Measurements from ENCODE around the gene ALKBH3.

ALKBH3 gene

GRCh38 chr11:43908191-43908590 is 27.6 kb downstream of the ALKBH3 start:
- Histone ChIP-seq H3K27ac (replicated peaks) (no peak overlapping the region), H3K4me3 (replicated peaks; ENCODE audit: insufficient read depth, low read length) (no peak overlapping the region), H3K27me3 (ENCODE audit: insufficient read depth, poor library complexity, severe bottlenecking) (no peaks in the 10 kb centered on the region)
- TF ChIP-seq SPI1 (IDR thresholded peaks at IDR 0.05; ENCODE audit: borderline replicate concordance, low read depth) (no peak), POLR2AphosphoS5 (IDR thresholded peaks at IDR 0.05; ENCODE audit: low read depth) (no peak), GABPA (IDR thresholded peaks at IDR 0.05; ENCODE audit: low read depth) (no peak)
- TF ChIP-seq, protein P1, sequence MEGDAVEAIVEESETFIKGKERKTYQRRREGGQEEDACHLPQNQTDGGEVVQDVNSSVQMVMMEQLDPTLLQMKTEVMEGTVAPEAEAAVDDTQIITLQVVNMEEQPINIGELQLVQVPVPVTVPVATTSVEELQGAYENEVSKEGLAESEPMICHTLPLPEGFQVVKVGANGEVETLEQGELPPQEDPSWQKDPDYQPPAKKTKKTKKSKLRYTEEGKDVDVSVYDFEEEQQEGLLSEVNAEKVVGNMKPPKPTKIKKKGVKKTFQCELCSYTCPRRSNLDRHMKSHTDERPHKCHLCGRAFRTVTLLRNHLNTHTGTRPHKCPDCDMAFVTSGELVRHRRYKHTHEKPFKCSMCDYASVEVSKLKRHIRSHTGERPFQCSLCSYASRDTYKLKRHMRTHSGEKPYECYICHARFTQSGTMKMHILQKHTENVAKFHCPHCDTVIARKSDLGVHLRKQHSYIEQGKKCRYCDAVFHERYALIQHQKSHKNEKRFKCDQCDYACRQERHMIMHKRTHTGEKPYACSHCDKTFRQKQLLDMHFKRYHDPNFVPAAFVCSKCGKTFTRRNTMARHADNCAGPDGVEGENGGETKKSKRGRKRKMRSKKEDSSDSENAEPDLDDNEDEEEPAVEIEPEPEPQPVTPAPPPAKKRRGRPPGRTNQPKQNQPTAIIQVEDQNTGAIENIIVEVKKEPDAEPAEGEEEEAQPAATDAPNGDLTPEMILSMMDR (IDR thresholded peaks at IDR 0.05; ENCODE audit: insufficient read depth, low read length) = no peak
- TF ChIP-seq, protein P2, sequence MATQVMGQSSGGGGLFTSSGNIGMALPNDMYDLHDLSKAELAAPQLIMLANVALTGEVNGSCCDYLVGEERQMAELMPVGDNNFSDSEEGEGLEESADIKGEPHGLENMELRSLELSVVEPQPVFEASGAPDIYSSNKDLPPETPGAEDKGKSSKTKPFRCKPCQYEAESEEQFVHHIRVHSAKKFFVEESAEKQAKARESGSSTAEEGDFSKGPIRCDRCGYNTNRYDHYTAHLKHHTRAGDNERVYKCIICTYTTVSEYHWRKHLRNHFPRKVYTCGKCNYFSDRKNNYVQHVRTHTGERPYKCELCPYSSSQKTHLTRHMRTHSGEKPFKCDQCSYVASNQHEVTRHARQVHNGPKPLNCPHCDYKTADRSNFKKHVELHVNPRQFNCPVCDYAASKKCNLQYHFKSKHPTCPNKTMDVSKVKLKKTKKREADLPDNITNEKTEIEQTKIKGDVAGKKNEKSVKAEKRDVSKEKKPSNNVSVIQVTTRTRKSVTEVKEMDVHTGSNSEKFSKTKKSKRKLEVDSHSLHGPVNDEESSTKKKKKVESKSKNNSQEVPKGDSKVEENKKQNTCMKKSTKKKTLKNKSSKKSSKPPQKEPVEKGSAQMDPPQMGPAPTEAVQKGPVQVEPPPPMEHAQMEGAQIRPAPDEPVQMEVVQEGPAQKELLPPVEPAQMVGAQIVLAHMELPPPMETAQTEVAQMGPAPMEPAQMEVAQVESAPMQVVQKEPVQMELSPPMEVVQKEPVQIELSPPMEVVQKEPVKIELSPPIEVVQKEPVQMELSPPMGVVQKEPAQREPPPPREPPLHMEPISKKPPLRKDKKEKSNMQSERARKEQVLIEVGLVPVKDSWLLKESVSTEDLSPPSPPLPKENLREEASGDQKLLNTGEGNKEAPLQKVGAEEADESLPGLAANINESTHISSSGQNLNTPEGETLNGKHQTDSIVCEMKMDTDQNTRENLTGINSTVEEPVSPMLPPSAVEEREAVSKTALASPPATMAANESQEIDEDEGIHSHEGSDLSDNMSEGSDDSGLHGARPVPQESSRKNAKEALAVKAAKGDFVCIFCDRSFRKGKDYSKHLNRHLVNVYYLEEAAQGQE (IDR thresholded peaks at IDR 0.05; ENCODE audit: insufficient replicate concordance, low read depth) = no peak
- DNase-seq (ENCODE audit: low read depth in 1 of 2, low spot score in 1 of 2) = no peak

- no peaks in the 10 kb centered on the region for H3K27me3 ChIP-seq (ENCODE audit: insufficient read depth, poor library complexity, severe bottlenecking)
- no peak overlapping the region for H3K27ac ChIP-seq (replicated peaks)
- H3K4me3 ChIP-seq (replicated peaks; ENCODE audit: insufficient read depth, low read length) = no peak overlapping the region
- DNase-seq (ENCODE audit: low read depth in 1 of 2, low spot score in 1 of 2) = no peak
- TF ChIP-seq SPI1 (IDR thresholded peaks at IDR 0.05; ENCODE audit: borderline replicate concordance, low read depth) = no peak
- TF ChIP-seq, protein P2 (IDR thresholded peaks at IDR 0.05; ENCODE audit: insufficient replicate concordance, low read depth) = no peak
These were observed 28.1 kb downstream of the ALKBH3 start for GRCh38 chr11:43908683-43909082.

GRCh38 chr11:43913829-43914380 is 33.3 kb downstream of the ALKBH3 start:
- Histone ChIP-seq H3K27me3 (ENCODE audit: insufficient read depth, poor library complexity, severe bottlenecking) (no peaks in the 10 kb centered on the region), H3K4me3 (replicated peaks; ENCODE audit: insufficient read depth, low read length) (no peak overlapping the region), H3K27ac (replicated peaks) (no peak overlapping the region)
- TF ChIP-seq SPI1 (IDR thresholded peaks at IDR 0.05; ENCODE audit: borderline replicate concordance, low read depth) (no peak), GABPA (IDR thresholded peaks at IDR 0.05; ENCODE audit: low read depth) (no peak), POLR2AphosphoS5 (IDR thresholded peaks at IDR 0.05; ENCODE audit: low read depth) (no peak)
- TF ChIP-seq, protein P2 (IDR thresholded peaks at IDR 0.05; ENCODE audit: insufficient replicate concordance, low read depth) = no peak
- TF ChIP-seq, protein P1 (IDR thresholded peaks at IDR 0.05; ENCODE audit: insufficient read depth, low read length) = no peak
- DNase-seq (ENCODE audit: low read depth in 1 of 2, low spot score in 1 of 2) = no peak
